H9 (cell line): ENCODE measurements around the gene SPINT1. TPM values are rescaled to one million over a fixed set of nuclear protein-coding genes. Genes with fewer than 3 reads are reported as not detected.

ENCODE experiments used
- DNase-seq: peaks from one replicate; pipeline ENCODE4 v3.0.0-alpha.2; 2017
- H2AFZ ChIP-seq: one replicate; pipeline ENCODE4 v1.6.1; 2013; ENCODE audit warnings: mild to moderate bottlenecking, low read length, control low read depth, moderate library complexity
- H2AK5ac ChIP-seq: 2 replicates; pipeline ENCODE4 v1.6.1; 2013; ENCODE audit warnings: low read length, control low read depth, mixed read lengths; ENCODE audit not compliant: insufficient read length
- H2BK120ac ChIP-seq: one replicate; pipeline ENCODE4 v1.6.1; 2013; ENCODE audit warnings: low read depth, mild to moderate bottlenecking, low read length, control low read depth, inconsistent platforms; ENCODE audit not compliant: poor library complexity, severe bottlenecking
- H2BK12ac ChIP-seq: 2 replicates; pipeline ENCODE4 v1.6.1; 2013; ENCODE audit warnings: low read length, control low read depth, mixed read lengths, low read depth; ENCODE audit not compliant: insufficient read length
- H2BK15ac ChIP-seq: 2 replicates; pipeline ENCODE4 v1.6.1; 2013; ENCODE audit warnings: low read depth, low read length, control low read depth
- H2BK20ac ChIP-seq: one replicate; pipeline ENCODE4 v1.6.1; 2013; ENCODE audit warnings: low read depth, mild to moderate bottlenecking, low read length, control low read depth, inconsistent platforms; ENCODE audit not compliant: poor library complexity, severe bottlenecking
- H2BK5ac ChIP-seq: 2 replicates; pipeline ENCODE4 v1.6.1; 2013; ENCODE audit warnings: low read length, control low read depth, mixed read lengths; ENCODE audit not compliant: insufficient read length
- H3K14ac ChIP-seq: 2 replicates; pipeline ENCODE4 v1.6.1; 2013; ENCODE audit warnings: low read length, control low read depth; ENCODE audit not compliant: insufficient read depth
- H3K18ac ChIP-seq: 2 replicates; pipeline ENCODE4 v1.6.1; 2013; ENCODE audit warnings: low read depth, mild to moderate bottlenecking, mixed read lengths, low read length, control low read depth; ENCODE audit not compliant: insufficient read length
- H3K23ac ChIP-seq: 2 replicates; pipeline ENCODE4 v1.6.1; 2013; ENCODE audit warnings: low read length, control low read depth, mixed read lengths, low read depth; ENCODE audit not compliant: insufficient read length
- H3K23me2 ChIP-seq: 2 replicates; pipeline ENCODE4 v1.6.1; 2013; ENCODE audit warnings: low read depth, mild to moderate bottlenecking, mixed read lengths, low read length, control low read depth; ENCODE audit not compliant: insufficient read length, poor library complexity, severe bottlenecking
- H3K27ac ChIP-seq: 2 replicates; pipeline ENCODE4 v1.5.1; 2013; ENCODE audit warnings: low read length, control low read depth, mixed read lengths, low read depth; ENCODE audit not compliant: insufficient read length
- H3K27me3 ChIP-seq: 2 replicates; pipeline ENCODE4 v1.6.1; 2013; ENCODE audit warnings: low read length, control low read depth, inconsistent platforms; ENCODE audit not compliant: insufficient read depth
- H3K4ac ChIP-seq: 2 replicates; pipeline ENCODE4 v1.6.1; 2013; ENCODE audit warnings: low read depth, mild to moderate bottlenecking, control low read depth, inconsistent platforms, low read length, moderate library complexity
- H3K4me1 ChIP-seq: 2 replicates; pipeline ENCODE4 v1.6.1; 2013; ENCODE audit warnings: low read length, control low read depth, inconsistent platforms; ENCODE audit not compliant: insufficient read depth
- H3K4me2 ChIP-seq: 2 replicates; pipeline ENCODE4 v1.6.1; 2013; ENCODE audit warnings: low read length, control low read depth, mixed read lengths; ENCODE audit not compliant: insufficient read length, insufficient read depth
- H3K56ac ChIP-seq: 2 replicates; pipeline ENCODE4 v1.6.1; 2013; ENCODE audit warnings: low read depth, mild to moderate bottlenecking, mixed read lengths, low read length, control low read depth; ENCODE audit not compliant: insufficient read length
- H3K79me1 ChIP-seq: 2 replicates; pipeline ENCODE4 v1.6.1; 2013; ENCODE audit warnings: low read depth, mild to moderate bottlenecking, moderate library complexity, low read length, control low read depth, inconsistent platforms; ENCODE audit not compliant: insufficient read depth, poor library complexity, severe bottlenecking
- H3K79me2 ChIP-seq: 2 replicates; pipeline ENCODE4 v1.6.1; 2013; ENCODE audit warnings: low read length, control low read depth, inconsistent platforms; ENCODE audit not compliant: insufficient read depth
- H3K9ac ChIP-seq: 2 replicates; pipeline ENCODE4 v1.6.1; 2013; ENCODE audit warnings: low read length, control low read depth, mixed read lengths; ENCODE audit not compliant: insufficient read length; ENCODE audit errors: extremely low read depth
- H3K9me3 ChIP-seq: one replicate; pipeline ENCODE4 v1.6.1; 2013; ENCODE audit warnings: low read depth, low read length, inconsistent platforms; ENCODE audit not compliant: control insufficient read depth
- H3T11ph ChIP-seq: one replicate; pipeline ENCODE4 v1.6.1; 2013; ENCODE audit warnings: mild to moderate bottlenecking, low read length, control low read depth, inconsistent platforms
- H4K20me1 ChIP-seq: one replicate; pipeline ENCODE4 v1.6.1; 2013; ENCODE audit not compliant: control insufficient read depth, insufficient read length, insufficient read depth
- H4K5ac ChIP-seq: 2 replicates; pipeline ENCODE4 v1.6.1; 2013; ENCODE audit warnings: low read depth, mild to moderate bottlenecking, mixed read lengths, low read length, control low read depth; ENCODE audit not compliant: insufficient read length
- H4K8ac ChIP-seq: replicated peaks from 2 replicates; pipeline ENCODE4 v1.6.1; 2013; ENCODE audit warnings: low read length, control low read depth, mixed read lengths, low read depth; ENCODE audit not compliant: insufficient read length
- H4K91ac ChIP-seq: 2 replicates; pipeline ENCODE4 v1.6.1; 2013; ENCODE audit warnings: low read depth, mild to moderate bottlenecking, moderate library complexity, mixed read lengths, low read length, control low read depth; ENCODE audit not compliant: insufficient read length
- H3K27ac Mint-ChIP-seq, 3 experiments: 2 replicates in 2 of 3; 3 replicates in 1 of 3; pipeline ENCODE4 v1.8.0; 2020 to 2021; ENCODE audit warnings: mixed read lengths in 3 of 3, mild to moderate bottlenecking in 1 of 3, moderate library complexity in 1 of 3
- H3K27me3 Mint-ChIP-seq: 2 replicates; pipeline ENCODE4 v1.8.0; 2021; ENCODE audit warnings: low read depth, mild to moderate bottlenecking, moderate library complexity, mixed read lengths
- H3K36me3 Mint-ChIP-seq, 3 experiments: 2 replicates in 2 of 3; 3 replicates in 1 of 3; pipeline ENCODE4 v1.8.0; 2020 to 2021; ENCODE audit warnings: low read depth in 3 of 3, mixed read lengths in 3 of 3; ENCODE audit not compliant: insufficient read depth in 1 of 3
- H3K4me1 Mint-ChIP-seq, 2 experiments: 2 replicates each; pipeline ENCODE4 v1.8.0; 2020; ENCODE audit warnings: mixed read lengths in 2 of 2
- H3K4me3 Mint-ChIP-seq, 2 experiments: 2 replicates in 1 of 2; 3 replicates in 1 of 2; pipeline ENCODE4 v1.8.0; 2020 to 2021; ENCODE audit warnings: mild to moderate bottlenecking in 2 of 2, mixed read lengths in 2 of 2, moderate library complexity in 1 of 2
- H3K9me3 Mint-ChIP-seq, 2 experiments: 2 replicates in 1 of 2; 3 replicates in 1 of 2; pipeline ENCODE4 v1.8.0; 2020; ENCODE audit warnings: mild to moderate bottlenecking in 2 of 2, mixed read lengths in 2 of 2, moderate library complexity in 1 of 2
- WGBS: extraction: QIAGEN DNeasy Blood & Tissue Kit; methylation state at CpG from one replicate; pipeline ENCODE4 v1.1.7; 2013; ENCODE audit warnings: missing lambda C conversion rate, low lambda C conversion rate, mixed read lengths; ENCODE audit not compliant: insufficient read length; ENCODE audit errors: extremely low coverage; 5-methylcytosine and 5-hydroxymethylcytosine counted together
- total RNA-seq: library from RNA; stranded (reverse); gene quantifications from 2 replicates; pipeline ENCODE4 v1.2.1, GENCODE V29; 2021
- TF ChIP-seq, protein P1 (sequence below): fragments of 200-600 bp; sonication (generic); conservative IDR thresholded peaks from 3 replicates; pipeline ENCODE4 v1.8.0; 2021; ENCODE audit warnings: antibody characterized with exemption, mild to moderate bottlenecking

SPINT1 gene
- total RNA-seq, 1 experiment from 2014 or later: 130 TPM

DNA sequence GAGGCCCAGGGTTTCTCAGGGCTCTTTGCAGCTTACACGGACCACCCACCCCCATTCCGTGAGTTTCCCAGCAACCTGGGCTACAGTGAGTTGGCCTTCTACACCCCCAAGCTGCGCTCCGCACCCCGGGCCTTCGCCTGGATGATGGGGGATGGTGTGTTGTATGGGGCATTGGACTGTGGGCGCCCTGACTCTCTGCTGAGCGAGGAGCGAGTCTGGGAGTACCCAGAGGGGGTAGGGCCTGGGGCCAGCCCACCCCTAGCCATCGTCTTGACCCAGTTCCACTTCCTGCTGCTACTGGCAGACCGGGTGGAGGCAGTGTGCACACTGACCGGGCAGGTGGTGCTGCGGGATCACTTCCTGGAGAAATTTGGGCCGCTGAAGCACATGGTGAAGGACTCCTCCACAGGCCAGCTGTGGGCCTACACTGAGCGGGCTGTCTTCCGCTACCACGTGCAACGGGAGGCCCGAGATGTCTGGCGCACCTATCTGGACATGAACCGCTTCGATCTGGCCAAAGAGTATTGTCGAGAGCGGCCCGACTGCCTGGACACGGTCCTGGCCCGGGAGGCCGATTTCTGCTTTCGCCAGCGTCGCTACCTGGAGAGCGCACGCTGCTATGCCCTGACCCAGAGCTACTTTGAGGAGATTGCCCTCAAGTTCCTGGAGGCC is 55.8 kb downstream of the SPINT1 start:
- Histone ChIP-seq H3K9me3 (no peaks in the 10 kb centered on the region), H2BK120ac (no peak overlapping the region), H3K56ac (no peak overlapping the region), H3K79me1 (peaks cover 3% of the 10 kb centered on the region), H4K20me1 (no peaks in the 10 kb centered on the region), H3T11ph (no peak overlapping the region), H2BK20ac (no peak overlapping the region), H2BK15ac (no peak overlapping the region), H3K79me2 (peaks cover 7% of the 10 kb centered on the region), H3K18ac (no peak overlapping the region), H2AFZ (no peak overlapping the region), H3K23ac (no peak overlapping the region), H2AK5ac (no peak overlapping the region), H3K4me2 (no peak overlapping the region), H3K9ac (no peak overlapping the region), H3K4me1 (no peaks in the 10 kb centered on the region; the same call in 1 of the 2 replicates), H3K14ac (no peak overlapping the region), H4K5ac (no peak overlapping the region), H2BK5ac (no peak overlapping the region), H3K27me3 (no peaks in the 10 kb centered on the region), H2BK12ac (no peak overlapping the region), H3K23me2 (peaks cover 7% of the 10 kb centered on the region), H4K91ac (no peak overlapping the region), H3K4ac (no peak overlapping the region), H4K8ac (no peak overlapping the region), H3K27ac (no peak overlapping the region)
- H3K27me3 Mint-ChIP-seq: no peaks in the 10 kb centered on the region; the same call in none of the 2 replicates
- peaks cover 33 to 86% (median 70%) of the 10 kb centered on the region in 3 experiments for H3K36me3 Mint-ChIP-seq
- no peak overlapping the region for H3K27ac Mint-ChIP-seq
- no CpG with 5 or more reads among the region's 33 CpGs for WGBS
- H3K9me3 Mint-ChIP-seq: no peaks in the 10 kb centered on the region; a peak in 1 of 5 replicates
- peaks cover 6 to 11% of the 10 kb centered on the region in 2 experiments for H3K4me1 Mint-ChIP-seq
- H3K4me3 Mint-ChIP-seq: no peak overlapping the region
- DNase-seq: no peak
- TF ChIP-seq, protein P1, sequence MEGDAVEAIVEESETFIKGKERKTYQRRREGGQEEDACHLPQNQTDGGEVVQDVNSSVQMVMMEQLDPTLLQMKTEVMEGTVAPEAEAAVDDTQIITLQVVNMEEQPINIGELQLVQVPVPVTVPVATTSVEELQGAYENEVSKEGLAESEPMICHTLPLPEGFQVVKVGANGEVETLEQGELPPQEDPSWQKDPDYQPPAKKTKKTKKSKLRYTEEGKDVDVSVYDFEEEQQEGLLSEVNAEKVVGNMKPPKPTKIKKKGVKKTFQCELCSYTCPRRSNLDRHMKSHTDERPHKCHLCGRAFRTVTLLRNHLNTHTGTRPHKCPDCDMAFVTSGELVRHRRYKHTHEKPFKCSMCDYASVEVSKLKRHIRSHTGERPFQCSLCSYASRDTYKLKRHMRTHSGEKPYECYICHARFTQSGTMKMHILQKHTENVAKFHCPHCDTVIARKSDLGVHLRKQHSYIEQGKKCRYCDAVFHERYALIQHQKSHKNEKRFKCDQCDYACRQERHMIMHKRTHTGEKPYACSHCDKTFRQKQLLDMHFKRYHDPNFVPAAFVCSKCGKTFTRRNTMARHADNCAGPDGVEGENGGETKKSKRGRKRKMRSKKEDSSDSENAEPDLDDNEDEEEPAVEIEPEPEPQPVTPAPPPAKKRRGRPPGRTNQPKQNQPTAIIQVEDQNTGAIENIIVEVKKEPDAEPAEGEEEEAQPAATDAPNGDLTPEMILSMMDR: no peak
